H1 (cell line): ENCODE results near the gene ERICH6. TPM values are rescaled to one million over a fixed set of nuclear protein-coding genes. Genes with fewer than 3 reads are reported as not detected.

Experiments
- CTCF ChIA-PET: fragments of 300-600 bp; sonication (Branson Sonifier 250); formaldehyde crosslinking; loops from one replicate; lab custom pipeline; 2021; ENCODE audit not compliant: partially characterized antibody; lab: Charles Lee
- POLR2A ChIA-PET: fragments of 300-600 bp; sonication (Branson Sonifier 250); formaldehyde crosslinking; loops from one replicate; lab custom pipeline; 2021; ENCODE audit warnings: inconsistent platforms; ENCODE audit not compliant: partially characterized antibody; lab: Charles Lee
- DNase-seq, 2 experiments: peaks; one replicate each; pipeline versions ENCODE4 v3.0.0 to v3.0.0-alpha.2; 2010 to 2022; ENCODE audit warnings: low spot score in 2 of 2, low read depth in 1 of 2, mixed read lengths in 1 of 2
- FAIRE-seq: peaks from 2 replicates; lab custom pipeline; 2011; peaks lifted over from hg19 to GRCh38; lab: Jason Lieb, UNC
- H2AFZ ChIP-seq: 2 replicates; pipeline ENCODE4 v1.8.1; 2012; ENCODE audit warnings: low read length, inconsistent platforms
- H2AK5ac ChIP-seq: 2 replicates; pipeline ENCODE4 v1.6.1; 2013; ENCODE audit warnings: low read depth, low read length
- H2BK120ac ChIP-seq: replicated peaks from 2 replicates; pipeline ENCODE3; 2013; ENCODE audit warnings: low read depth, low read length, inconsistent platforms
- H2BK12ac ChIP-seq: 2 replicates; pipeline ENCODE4 v1.6.1; 2013; ENCODE audit warnings: low read depth, low read length
- H2BK15ac ChIP-seq: 2 replicates; pipeline ENCODE4 v1.6.1; 2013; ENCODE audit warnings: low read length
- H2BK20ac ChIP-seq: 2 replicates; pipeline ENCODE4 v1.6.1; 2013; ENCODE audit warnings: low read length
- H2BK5ac ChIP-seq: 2 replicates; pipeline ENCODE4 v1.6.1; 2013; ENCODE audit warnings: low read depth, low read length
- H3K14ac ChIP-seq: 2 replicates; pipeline ENCODE4 v1.6.1; 2013; ENCODE audit warnings: inconsistent platforms; ENCODE audit not compliant: insufficient read length
- H3K18ac ChIP-seq: 2 replicates; pipeline ENCODE4 v1.6.1; 2013; ENCODE audit warnings: low read length; ENCODE audit errors: extremely low read depth
- H3K23ac ChIP-seq: 2 replicates; pipeline ENCODE4 v1.6.1; 2013; ENCODE audit warnings: inconsistent platforms; ENCODE audit not compliant: insufficient read length
- H3K23me2 ChIP-seq: 2 replicates; pipeline ENCODE4 v1.6.1; 2013; ENCODE audit warnings: low read depth, low read length
- H3K27ac ChIP-seq: 2 replicates; pipeline ENCODE4 v1.6.1; 2011; ENCODE audit warnings: low read depth, low read length, inconsistent platforms
- H3K27me3 ChIP-seq, 4 experiments: replicated peaks in 1 of 4; 1 replicate in 1 of 4; 2 replicates in 3 of 4; pipeline versions ENCODE4 v1.6.1 to v1.8.1; 2011 to 2013; ENCODE audit warnings: low read length in 3 of 4, mild to moderate bottlenecking in 3 of 4, inconsistent platforms in 2 of 4, mixed read lengths in 2 of 4, moderate library complexity in 1 of 4; ENCODE audit not compliant: control insufficient read depth in 3 of 4, insufficient read depth in 3 of 4; ENCODE audit errors: extremely low read depth in 1 of 4
- H3K36me3 ChIP-seq, 4 experiments: 2 replicates each; pipeline versions ENCODE4 v1.6.1 to v1.8.1; 2011 to 2013; ENCODE audit warnings: mild to moderate bottlenecking in 4 of 4, low read length in 3 of 4, moderate library complexity in 2 of 4, control low read depth in 1 of 4, inconsistent platforms in 1 of 4; ENCODE audit not compliant: insufficient read depth in 4 of 4, control insufficient read depth in 2 of 4
- H3K4ac ChIP-seq: replicated peaks from 2 replicates; pipeline ENCODE3; 2013; ENCODE audit warnings: low read length, low read depth, mixed read lengths, inconsistent platforms; ENCODE audit not compliant: insufficient read length
- H3K4me1 ChIP-seq, 4 experiments: replicated peaks in 1 of 4; 1 replicate in 1 of 4; 2 replicates in 3 of 4; pipeline versions ENCODE4 v1.6.1 to v1.8.1; 2011 to 2013; ENCODE audit warnings: low read length in 3 of 4, inconsistent platforms in 2 of 4, mixed read lengths in 1 of 4; ENCODE audit not compliant: insufficient read depth in 4 of 4, control insufficient read depth in 3 of 4
- H3K4me2 ChIP-seq, 2 experiments: 2 replicates each; pipeline versions ENCODE4 v1.6.1 to v1.8.1; 2011 to 2013; ENCODE audit warnings: low read depth in 2 of 2, low read length in 2 of 2, control low read depth in 1 of 2, inconsistent platforms in 1 of 2, mild to moderate bottlenecking in 1 of 2; ENCODE audit not compliant: insufficient read depth in 1 of 2
- H3K4me3 ChIP-seq, 4 experiments: fragments of 200-600, 300-600 bp in 1 of 4; sonication (generic), shearing (Covaris generic), sonication (Bioruptor Twin) in 1 of 4; 2 replicates each; pipeline versions ENCODE4 v1.5.1 to v1.8.1; 2011 to 2016; ENCODE audit warnings: low read length in 4 of 4, low read depth in 3 of 4, control low read depth in 2 of 4, inconsistent platforms in 2 of 4, mild to moderate bottlenecking in 2 of 4, mixed read lengths in 1 of 4, moderate library complexity in 1 of 4; ENCODE audit not compliant: insufficient read depth in 2 of 4; ENCODE audit errors: extremely low read depth in 1 of 4
- H3K56ac ChIP-seq: replicated peaks from 2 replicates; pipeline ENCODE3; 2013; ENCODE audit warnings: low read depth, mild to moderate bottlenecking, mixed read lengths, low read length, inconsistent platforms; ENCODE audit not compliant: insufficient read length
- H3K79me1 ChIP-seq: 2 replicates; pipeline ENCODE4 v1.6.1; 2013; ENCODE audit warnings: low read depth, low read length, control low read depth
- H3K79me2 ChIP-seq, 2 experiments: 2 replicates each; pipeline versions ENCODE4 v1.6.1 to v1.8.1; 2012 to 2013; ENCODE audit warnings: low read length in 2 of 2, mild to moderate bottlenecking in 2 of 2, inconsistent platforms in 1 of 2; ENCODE audit not compliant: insufficient read depth in 2 of 2, control insufficient read depth in 1 of 2
- H3K9ac ChIP-seq, 4 experiments: replicated peaks in 1 of 4; 1 replicate in 1 of 4; 2 replicates in 3 of 4; pipeline versions ENCODE4 v1.6.1 to v1.8.1; 2011 to 2013; ENCODE audit warnings: low read depth in 3 of 4, low read length in 3 of 4, control low read depth in 2 of 4, mild to moderate bottlenecking in 2 of 4, moderate library complexity in 2 of 4, inconsistent platforms in 1 of 4; ENCODE audit errors: extremely low read depth in 1 of 4
- H3K9me3 ChIP-seq, 2 experiments: 2 replicates each; pipeline versions ENCODE4 v1.6.1 to v1.8.1; 2012 to 2013; ENCODE audit warnings: mild to moderate bottlenecking in 2 of 2, moderate library complexity in 2 of 2, control low read depth in 1 of 2, inconsistent platforms in 1 of 2, low read depth in 1 of 2, low read length in 1 of 2, mixed read lengths in 1 of 2; ENCODE audit not compliant: insufficient read depth in 2 of 2
- H4K20me1 ChIP-seq, 2 experiments: replicated peaks in 1 of 2; 2 replicates each; pipeline versions ENCODE3 to v1.8.1; 2011 to 2013; ENCODE audit warnings: inconsistent platforms in 2 of 2, low read length in 2 of 2, mild to moderate bottlenecking in 1 of 2; ENCODE audit not compliant: insufficient read depth in 2 of 2, control insufficient read depth in 1 of 2
- H4K5ac ChIP-seq: 2 replicates; pipeline ENCODE4 v1.6.1; 2013; ENCODE audit warnings: low read length, low read depth, mixed read lengths, inconsistent platforms; ENCODE audit not compliant: insufficient read length
- H4K8ac ChIP-seq: 2 replicates; pipeline ENCODE4 v1.8.0; 2013; ENCODE audit warnings: mild to moderate bottlenecking, moderate library complexity, low read length, inconsistent platforms; ENCODE audit not compliant: insufficient read depth; ENCODE audit errors: extremely low read depth
- H4K91ac ChIP-seq: replicated peaks from 2 replicates; pipeline ENCODE3; 2013; ENCODE audit warnings: low read length, mixed read lengths, inconsistent platforms; ENCODE audit not compliant: insufficient read length
- CBX8 ChIP-seq: fragments of 300-800, 300-1000 bp; sonication (generic); IDR thresholded peaks from 2 replicates; pipeline ENCODE4 v1.7.1; 2016; ENCODE audit warnings: low read depth, low read length, borderline replicate concordance
- CEBPB ChIP-seq: IDR thresholded peaks from 2 replicates; pipeline ENCODE4 v1.6.1; 2012; ENCODE audit warnings: low read depth, low read length
- GABPA ChIP-seq: IDR thresholded peaks from 2 replicates; pipeline ENCODE4 v1.6.1; 2011; ENCODE audit warnings: mild to moderate bottlenecking, low read length, moderate library complexity, borderline replicate concordance; ENCODE audit not compliant: insufficient read depth
- HDAC6 ChIP-seq: IDR thresholded peaks from one replicate; pipeline ENCODE4 v1.7.1; 2012; ENCODE audit warnings: low read depth, mild to moderate bottlenecking, inconsistent platforms, low read length, moderate library complexity
- JUND ChIP-seq: IDR thresholded peaks from 2 replicates; pipeline ENCODE4 v1.6.1; 2011; ENCODE audit warnings: mild to moderate bottlenecking, improper control_type of control experiment, low read length
- POLR2A ChIP-seq, 2 experiments: IDR thresholded peaks; 1 replicate in 1 of 2; 2 replicates in 1 of 2; pipeline ENCODE4 v1.6.1; 2011; ENCODE audit warnings: low read depth in 2 of 2, low read length in 2 of 2, mild to moderate bottlenecking in 2 of 2; ENCODE audit errors: control extremely low read depth in 1 of 2
- RBBP5 ChIP-seq: IDR thresholded peaks from 2 replicates; pipeline ENCODE4 v1.7.1; 2012; ENCODE audit warnings: low read depth, mild to moderate bottlenecking, inconsistent platforms, low read length, moderate library complexity, borderline replicate concordance
- SP4 ChIP-seq: IDR thresholded peaks from 2 replicates; pipeline ENCODE4 v1.6.1; 2012; ENCODE audit warnings: low read length, inconsistent platforms
- SRF ChIP-seq: IDR thresholded peaks from 2 replicates; pipeline ENCODE4 v1.6.1; 2011; ENCODE audit warnings: mild to moderate bottlenecking, low read depth, low read length, moderate library complexity
- SUZ12 ChIP-seq: fragments of 200-600 bp; sonication (generic); IDR thresholded peaks from 2 replicates; pipeline ENCODE4 v1.6.1; 2012; ENCODE audit warnings: mild to moderate bottlenecking, inconsistent platforms, low read length, moderate library complexity, mixed read lengths
- TAF7 ChIP-seq: optimal IDR thresholded peaks from 2 replicates; pipeline ENCODE3; 2011; ENCODE audit warnings: low read depth, mild to moderate bottlenecking, inconsistent platforms, low read length, moderate library complexity, borderline replicate concordance
- TCF12 ChIP-seq: IDR thresholded peaks from 2 replicates; pipeline ENCODE4 v1.6.1; 2011; ENCODE audit warnings: low read depth, mild to moderate bottlenecking, low read length
- ZNF274 ChIP-seq: IDR thresholded peaks from 2 replicates; pipeline ENCODE4 v1.7.0; 2012; ENCODE audit warnings: low read length, borderline replicate concordance; ENCODE audit errors: extremely low read depth
- WGBS, 2 experiments: shearing (Covaris generic) in 1 of 2; methylation state at CpG; one replicate each; pipeline versions ENCODE4 v1.1.6 to v1.1.7; 2013 to 2015; ENCODE audit warnings: low lambda C conversion rate in 2 of 2, mixed read lengths in 2 of 2, inconsistent platforms in 1 of 2, low coverage in 1 of 2, missing lambda C conversion rate in 1 of 2; ENCODE audit not compliant: insufficient replicate concordance in 2 of 2, insufficient coverage in 1 of 2, insufficient read length in 1 of 2; ENCODE audit errors: extremely low coverage in 1 of 2, missing lambda C conversion rate in 1 of 2; 5-methylcytosine and 5-hydroxymethylcytosine counted together
- polyA plus RNA-seq, 7 experiments: library from polyadenylated mRNA; depleted of rRNA in 3 of 7; stranded (reverse) in 5 of 7; unstranded in 2 of 7; fragments of >200 nt in 5 of 7; fragments of 200-250 nt in 2 of 7; gene quantifications; 1 replicate in 5 of 7; 2 replicates in 1 of 7; 4 replicates in 1 of 7; pipeline versions ENCODE4 v1.2.1 to v1.2.3, GENCODE V29; 2011 to 2013; ENCODE audit warnings: missing spikeins in 2 of 7, mixed read lengths in 2 of 7
- total RNA-seq: library from RNA; stranded (reverse); fragmentation: NEBNext Ultra II Directional; extraction: Animal tissue kit (Norgen Biotek cat#: 25700); gene quantifications from 2 replicates; pipeline ENCODE4 v1.2.1, GENCODE V29; 2021

Gene ERICH6
- total and polyA plus RNA-seq, 2 of the 8 experiments (the other 6 are each of a cell fraction or from before 2014, with no cell fraction given), result not detected

- Histone ChIP-seq H2BK15ac (no peak overlapping the region), H3K27ac (no peak overlapping the region), H2AFZ (no peak overlapping the region), H3K79me2 (no peaks in the 10 kb centered on the region), H3K18ac (no peak overlapping the region), H3K9ac (no peak overlapping the region), H4K20me1 (no peaks in the 10 kb centered on the region), H3K23me2 (no peaks in the 10 kb centered on the region), H3K9me3 (no peaks in the 10 kb centered on the region), H3K4me1 (no peaks in the 10 kb centered on the region), H3K4me2 (no peak overlapping the region), H3K14ac (no peak overlapping the region), H3K27me3 (no peaks in the 10 kb centered on the region), H3K4me3 (no peak overlapping the region), H4K8ac (no peak overlapping the region), H3K4ac (no peak overlapping the region), H2AK5ac (no peak overlapping the region), H2BK12ac (no peak overlapping the region), H3K79me1 (no peaks in the 10 kb centered on the region), H2BK120ac (no peak overlapping the region), H4K91ac (no peak overlapping the region), H3K23ac (no peak overlapping the region), H2BK20ac (no peak overlapping the region), H4K5ac (no peak overlapping the region), H2BK5ac (no peak overlapping the region), H3K56ac (no peak overlapping the region), H3K36me3 (no peaks in the 10 kb centered on the region)
- POLR2A ChIA-PET, result no interaction called here
- no peak for DNase-seq
- TF ChIP-seq POLR2A (IDR thresholded peaks at IDR 0.05; ENCODE audit: control extremely low read depth in 1 of 2, low read depth in 2 of 2, low read length in 2 of 2) (no peak), CEBPB (no peak), TAF7 (no peak), JUND (no peak), TCF12 (no peak), CBX8 (no peak), SUZ12 (no peak), HDAC6 (no peak), GABPA (no peak), ZNF274 (no peak), RBBP5 (no peak), SP4 (no peak), SRF (no peak)
- 71% methylated on average over 1 of the region's 1 CpG; no CpG with 5 or more reads in 1 of the 2 experiments for WGBS, 2 experiments
- CTCF ChIA-PET, result no interaction called here
- FAIRE-seq, result no peak
Measured at GRCh38 chr3:150682279-150682678, 21.4 kb downstream of the ERICH6 start.
